ENCODE measurements around the gene SLC30A2. TPM values are rescaled to one million over a fixed set of nuclear protein-coding genes. Genes with fewer than 3 reads are reported as not detected.
A peak's percentile ranks its signal among the peaks of the same experiment; 100 is the strongest.

SLC30A2 gene
- total and polyA plus RNA-seq, 9 of the 15 experiments (the other 6 are each of a cell fraction or from before 2014, with no cell fraction given) = 0.01 to 0.18 (median 0.06) TPM; not detected in 3

- TF ChIP-seq ZNF384 (IDR thresholded peaks at IDR 0.05; ENCODE audit: low read depth, low read length) (0 out of 2 replicates have a peak, but pooled peaks have one; percentile 33), MED1 (CRISPR knock-in tag; IDR thresholded peaks at IDR 0.05; ENCODE audit: borderline replicate concordance) (no peak), U2AF2 (optimal IDR thresholded peaks at IDR 0.05; ENCODE audit: low read depth, low read length) (no peak), TEAD1 (CRISPR knock-in tag; IDR thresholded peaks at IDR 0.05) (peak in 1 of 2 experiments; percentile 92; a peak in 2 of 4 replicates), E2F5 (CRISPR knock-in tag; IDR thresholded peaks at IDR 0.05) (no peak), FOXJ3 (CRISPR knock-in tag; IDR thresholded peaks at IDR 0.05) (no peak), ZFX (CRISPR knock-in tag; IDR thresholded peaks at IDR 0.05) (no peak), KAT7 (CRISPR knock-in tag; IDR thresholded peaks at IDR 0.05; ENCODE audit: borderline replicate concordance) (no peak), RBM15 (IDR thresholded peaks at IDR 0.05; ENCODE audit: insufficient read depth, low read length) (no peak), ZNF445 (CRISPR knock-in tag; IDR thresholded peaks at IDR 0.05; ENCODE audit: low read depth) (no peak), HNRNPK (IDR thresholded peaks at IDR 0.05; ENCODE audit: low read depth, low read length, poor library complexity, severe bottlenecking) (no peak), CREB5 (CRISPR knock-in tag; IDR thresholded peaks at IDR 0.05) (no peak), HNRNPUL1 (IDR thresholded peaks at IDR 0.05; ENCODE audit: low read length) (no peak), HDAC3 (IDR thresholded peaks at IDR 0.05; ENCODE audit: borderline replicate concordance, partially characterized antibody) (no peak), SMAD3 (CRISPR knock-in tag; conservative IDR thresholded peaks at IDR 0.05) (peak; percentile 95), ZNF655 (CRISPR knock-in tag; IDR thresholded peaks at IDR 0.05) (no peak), TEAD4 (IDR thresholded peaks at IDR 0.05; ENCODE audit: low read length) (no peak), TEAD4 (CRISPR knock-in tag; IDR thresholded peaks at IDR 0.05; ENCODE audit: borderline replicate concordance) (no peak), RAD21 (CRISPR knock-in tag; conservative IDR thresholded peaks at IDR 0.05 in 1 of 2, IDR thresholded peaks at IDR 0.05 in 1 of 2) (no peak)
- TF ChIP-seq, protein P1, sequence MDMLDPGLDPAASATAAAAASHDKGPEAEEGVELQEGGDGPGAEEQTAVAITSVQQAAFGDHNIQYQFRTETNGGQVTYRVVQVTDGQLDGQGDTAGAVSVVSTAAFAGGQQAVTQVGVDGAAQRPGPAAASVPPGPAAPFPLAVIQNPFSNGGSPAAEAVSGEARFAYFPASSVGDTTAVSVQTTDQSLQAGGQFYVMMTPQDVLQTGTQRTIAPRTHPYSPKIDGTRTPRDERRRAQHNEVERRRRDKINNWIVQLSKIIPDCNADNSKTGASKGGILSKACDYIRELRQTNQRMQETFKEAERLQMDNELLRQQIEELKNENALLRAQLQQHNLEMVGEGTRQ (CRISPR knock-in tag; IDR thresholded peaks at IDR 0.05) = peak; percentile 83
- TF ChIP-seq, protein P2, sequence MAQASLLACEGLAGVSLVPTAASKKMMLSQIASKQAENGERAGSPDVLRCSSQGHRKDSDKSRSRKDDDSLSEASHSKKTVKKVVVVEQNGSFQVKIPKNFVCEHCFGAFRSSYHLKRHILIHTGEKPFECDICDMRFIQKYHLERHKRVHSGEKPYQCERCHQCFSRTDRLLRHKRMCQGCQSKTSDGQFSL (CRISPR knock-in tag; IDR thresholded peaks at IDR 0.05) = no peak
- TF ChIP-seq, protein P2 (tag; IDR thresholded peaks at IDR 0.05) = peak in 1 of 2 experiments; percentile 75; a peak in 2 of 4 replicates
These were observed 3.8 kb upstream of the SLC30A2 start (continued) for GRCh38 chr1:26049531-26050247.
